Measurements from ENCODE around the gene ZDHHC11B.

ZDHHC11B gene

GRCh38 chr5:664343-664993 is 120.1 kb downstream of the ZDHHC11B start:
- in situ Hi-C loops (cut with HindIII; ENCODE audit: low sequenced_read_pairs): no loop called here

DNA sequence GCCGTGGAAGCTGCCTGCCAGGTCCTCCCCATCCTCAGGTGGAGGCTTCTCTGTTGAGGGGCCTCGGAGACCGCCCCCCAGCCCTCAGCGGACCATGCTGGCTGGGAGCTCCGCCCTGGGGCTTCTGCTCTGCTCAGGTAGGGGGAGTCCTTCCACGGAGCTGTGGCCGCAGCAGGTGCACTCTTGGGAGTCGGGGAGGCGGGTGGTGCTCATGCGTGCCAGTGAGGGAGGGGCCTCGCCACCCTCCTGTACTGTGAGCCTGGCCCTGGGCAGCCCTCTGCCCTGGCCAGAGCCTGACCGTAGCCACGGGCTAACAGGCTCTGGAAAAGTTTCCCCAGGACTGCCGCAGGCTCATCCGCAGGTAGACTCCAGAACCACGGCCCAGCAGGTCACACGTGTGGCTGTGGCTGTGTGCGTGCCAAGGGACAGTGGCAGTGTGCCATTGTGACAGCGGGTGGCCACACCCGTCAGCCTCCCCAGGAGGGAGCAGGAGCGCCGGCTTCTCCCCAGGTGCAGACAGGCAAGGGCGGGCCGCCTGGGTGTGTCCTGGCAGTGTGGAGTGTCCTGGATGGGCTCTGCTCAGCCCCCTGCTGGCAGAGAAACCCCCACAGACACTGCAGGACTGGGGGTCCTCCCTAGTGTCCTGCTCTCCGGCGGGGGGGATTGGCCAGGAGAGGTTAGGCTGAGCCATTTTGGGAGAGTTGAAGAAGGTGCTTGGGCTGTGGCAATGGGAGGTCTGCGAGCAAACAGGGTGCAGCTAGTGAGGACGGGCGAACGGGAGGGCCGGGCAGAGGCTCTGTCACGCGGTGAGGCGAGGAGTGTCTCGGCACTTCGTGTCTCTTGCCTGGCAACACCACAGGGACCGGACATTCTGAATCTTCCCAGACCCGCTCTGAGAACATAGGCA is 120.8 kb downstream of the ZDHHC11B start:
- in situ Hi-C loops (cut with HindIII; ENCODE audit: low sequenced_read_pairs): no loop called here

DNA sequence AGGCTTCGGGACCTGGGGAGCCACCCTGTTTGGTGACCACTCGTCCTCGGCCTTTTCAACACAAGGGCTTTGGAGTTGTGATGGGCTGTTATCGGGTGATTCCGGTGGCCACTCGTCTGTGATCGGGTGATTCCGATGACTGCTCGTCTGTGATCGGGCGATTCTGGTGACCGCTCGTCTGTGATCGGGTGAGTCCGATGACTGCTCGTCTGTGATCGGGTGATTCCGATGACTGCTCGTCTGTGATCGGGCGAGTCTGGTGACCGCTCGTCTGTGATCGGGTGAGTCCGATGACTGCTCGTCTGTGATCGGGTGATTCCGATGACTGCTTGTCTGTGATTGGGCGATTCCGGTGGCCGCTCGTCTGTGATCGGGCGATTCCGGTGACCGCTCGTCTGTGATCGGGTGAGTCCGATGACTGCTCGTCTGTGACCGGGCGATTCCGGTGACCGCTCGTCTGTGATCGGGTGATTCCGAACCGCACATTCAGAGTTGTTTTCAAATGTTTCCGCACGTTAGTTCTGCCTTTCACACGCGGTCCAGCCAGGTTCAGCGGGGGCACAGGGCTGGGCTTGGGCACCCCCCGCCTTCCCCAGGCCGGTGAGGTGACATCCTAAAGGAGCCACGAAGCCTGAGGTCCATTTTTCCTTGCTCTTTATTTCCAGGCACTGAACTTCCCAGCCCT is 121.6 kb downstream of the ZDHHC11B start:
- in situ Hi-C loops (cut with HindIII; ENCODE audit: low sequenced_read_pairs): no loop called here

GRCh38 chr5:661891-662750 is 122.4 kb downstream of the ZDHHC11B start:
- in situ Hi-C loops (cut with HindIII; ENCODE audit: low sequenced_read_pairs): no loop called here

DNA sequence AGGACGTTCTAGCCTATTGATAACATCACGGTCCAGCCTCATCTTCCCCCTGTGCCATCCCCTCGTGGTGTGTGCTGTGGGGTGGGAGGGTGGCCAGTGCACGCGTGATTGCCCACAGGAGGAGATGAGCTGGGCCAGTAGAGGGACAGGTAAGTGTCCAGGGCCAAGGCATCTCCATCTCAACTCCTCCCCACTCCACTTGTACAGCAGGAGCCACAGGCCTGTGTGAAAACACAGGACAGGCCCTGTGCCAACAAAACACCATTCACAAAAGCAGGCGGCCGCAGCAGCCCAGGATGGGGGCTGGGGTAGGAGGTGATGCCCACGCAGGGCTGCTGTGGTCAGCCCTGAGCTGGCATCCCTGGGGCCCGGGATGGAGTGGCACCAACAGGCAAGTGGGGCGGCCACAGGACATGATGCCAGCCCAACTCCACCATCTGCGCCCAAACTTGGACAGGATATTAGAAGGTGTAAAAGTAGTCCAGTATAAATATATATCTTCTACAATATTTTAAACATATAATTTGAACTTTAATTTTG is 124.0 kb downstream of the ZDHHC11B start:
- in situ Hi-C loops (cut with HindIII; ENCODE audit: low sequenced_read_pairs): no loop called here

Data from endothelial cell of hepatic sinusoid (primary cell).